ENCODE measurements around the gene FBXL16.

The FBXL16 gene

GRCh38 chr16:722835-723633, 17.4 kb upstream of the FBXL16 start:
- peaks cover 23% of the 10 kb centered on the region; the same call in 1 of the 2 replicates for H3F3A ChIP-seq (ENCODE audit: insufficient read depth, low read length)
- TF ChIP-seq EZH2 (optimal IDR thresholded peaks at IDR 0.05; ENCODE audit: low read depth, low read length) (no peak), EZH2phosphoT487 (IDR thresholded peaks at IDR 0.05; ENCODE audit: low read length) (no peak), CTCF (IDR thresholded peaks at IDR 0.05; ENCODE audit: low read length) (no peak)
- H3K4me1 ChIP-seq (ENCODE audit: low read length): peaks cover 9% of the 10 kb centered on the region
- no peaks in the 10 kb centered on the region for H3K9me2 ChIP-seq (replicated peaks; ENCODE audit: insufficient read depth, low read length)
- no peak overlapping the region for H3K4me3 ChIP-seq (ENCODE audit: low read length)
- H3K9me3 ChIP-seq (replicated peaks; ENCODE audit: insufficient read depth, low read length): no peaks in the 10 kb centered on the region
- H3K4me2 ChIP-seq (ENCODE audit: low read depth, low read length): no peak overlapping the region
- peaks cover 6% of the 10 kb centered on the region; the same call in 1 of the 2 replicates for H3K27me3 ChIP-seq (replicated peaks; ENCODE audit: insufficient read depth, low read length)
- H3K9ac ChIP-seq (ENCODE audit: low read length): no peak overlapping the region
- no peak for DNase-seq
- H2AFZ ChIP-seq (ENCODE audit: low read length): no peak overlapping the region
- H3K27ac ChIP-seq (ENCODE audit: low read length): no peak overlapping the region
- no peaks in the 10 kb centered on the region for H4K20me1 ChIP-seq (ENCODE audit: insufficient read depth, low read length)
- peaks cover 9% of the 10 kb centered on the region; the same call in 1 of the 2 replicates for H3K79me2 ChIP-seq (ENCODE audit: low read length)
- no peaks in the 10 kb centered on the region for H3K36me3 ChIP-seq (replicated peaks; ENCODE audit: insufficient read depth, low read length)

DNA sequence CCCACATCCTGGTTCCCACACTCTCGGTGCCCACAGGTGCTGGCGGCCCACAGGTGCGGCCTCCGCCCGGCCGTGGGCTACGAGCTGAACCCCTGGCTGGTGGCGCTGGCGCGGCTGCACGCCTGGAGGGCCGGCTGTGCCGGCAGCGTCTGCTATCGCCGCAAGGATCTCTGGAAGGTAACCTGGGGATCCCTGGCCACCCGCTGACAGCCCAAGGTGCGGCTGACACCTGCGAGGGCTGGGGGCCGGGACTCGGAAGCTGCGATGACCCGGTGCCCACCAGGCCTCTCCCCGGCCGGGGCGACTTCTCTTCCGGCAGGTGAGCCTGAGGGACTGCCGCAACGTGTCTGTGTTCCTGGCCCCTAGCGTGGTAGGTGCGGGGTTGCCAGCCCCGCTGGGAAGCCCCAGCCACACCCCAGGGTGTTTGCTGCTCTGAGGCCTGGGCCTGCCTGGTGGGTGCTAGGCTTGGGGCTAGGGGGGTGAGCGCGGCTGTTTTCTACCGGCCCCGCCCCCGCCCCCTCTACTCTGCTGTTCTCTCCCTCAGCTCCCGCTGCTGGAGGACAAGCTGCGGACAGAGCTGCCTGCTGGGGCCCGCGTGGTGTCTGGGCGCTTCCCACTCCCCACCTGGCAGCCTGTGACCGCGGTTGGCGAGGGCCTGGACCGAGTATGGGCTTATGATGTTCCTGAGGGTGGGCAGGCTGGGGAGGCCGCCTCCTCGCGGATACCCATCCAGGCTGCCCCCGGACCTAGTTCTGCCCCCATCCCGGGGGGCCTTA, 16.4 kb upstream of the FBXL16 start:
- no peaks in the 10 kb centered on the region for H3K36me3 ChIP-seq (replicated peaks; ENCODE audit: insufficient read depth, low read length)
- H3K4me1 ChIP-seq (ENCODE audit: low read length): peaks cover 9% of the 10 kb centered on the region
- H3K4me2 ChIP-seq (ENCODE audit: low read depth, low read length): peak overlapping the region; percentile 61
- H3K9me3 ChIP-seq (replicated peaks; ENCODE audit: insufficient read depth, low read length): no peaks in the 10 kb centered on the region
- H3K4me3 ChIP-seq (ENCODE audit: low read length): peak overlapping the region; percentile 42
- no peaks in the 10 kb centered on the region for H4K20me1 ChIP-seq (ENCODE audit: insufficient read depth, low read length)
- H3K9me2 ChIP-seq (replicated peaks; ENCODE audit: insufficient read depth, low read length): no peaks in the 10 kb centered on the region
- peaks cover 17% of the 10 kb centered on the region; the same call in 1 of the 2 replicates for H3F3A ChIP-seq (ENCODE audit: insufficient read depth, low read length)
- peaks cover 9% of the 10 kb centered on the region; the same call in 1 of the 2 replicates for H3K79me2 ChIP-seq (ENCODE audit: low read length)
- H3K27ac ChIP-seq (ENCODE audit: low read length): no peak overlapping the region; the same call in 1 of the 2 replicates
- H3K27me3 ChIP-seq (replicated peaks; ENCODE audit: insufficient read depth, low read length): peaks cover 17% of the 10 kb centered on the region
- TF ChIP-seq EZH2phosphoT487 (IDR thresholded peaks at IDR 0.05; ENCODE audit: low read length) (no peak), CTCF (IDR thresholded peaks at IDR 0.05; ENCODE audit: low read length) (no peak), EZH2 (optimal IDR thresholded peaks at IDR 0.05; ENCODE audit: low read depth, low read length) (no peak)
- H2AFZ ChIP-seq (ENCODE audit: low read length): no peak overlapping the region
- no peak for DNase-seq
- no peak overlapping the region for H3K9ac ChIP-seq (ENCODE audit: low read length)

GRCh38 chr16:720990-721764, 15.6 kb upstream of the FBXL16 start, which contains the start of gene ANTKMT:
Gene ANTKMT, plus strand, starts transcription at chr16:721146. Its CDS starts 129 bp downstream, at chr16:721275.
- peak within 1 kb of the TSS; percentile 91 for H2AFZ ChIP-seq (ENCODE audit: low read length)
- H3K4me1 ChIP-seq (ENCODE audit: low read length): peaks cover 9% of the 10 kb centered on the region; the same call in 1 of the 2 replicates
- peaks cover 25% of the 10 kb centered on the region for H3K27me3 ChIP-seq (replicated peaks; ENCODE audit: insufficient read depth, low read length)

More at GRCh38 chr16:720990-721764, 15.6 kb upstream of the FBXL16 start, which contains the start of gene ANTKMT:
- Histone ChIP-seq H3K9me3 (replicated peaks; ENCODE audit: insufficient read depth, low read length) (no peaks in the 10 kb centered on the region), H3K36me3 (replicated peaks; ENCODE audit: insufficient read depth, low read length) (no peaks in the 10 kb centered on the region), H3K9ac (ENCODE audit: low read length) (peak within 1 kb of the TSS; percentile 87), H3F3A (ENCODE audit: insufficient read depth, low read length) (peaks cover 13% of the 10 kb centered on the region; the same call in 1 of the 2 replicates), H3K9me2 (replicated peaks; ENCODE audit: insufficient read depth, low read length) (no peaks in the 10 kb centered on the region), H3K4me3 (ENCODE audit: low read length) (peak within 1 kb of the TSS; percentile 95), H3K27ac (ENCODE audit: low read length) (peak within 1 kb of the TSS; percentile 74), H3K79me2 (ENCODE audit: low read length) (peaks cover 9% of the 10 kb centered on the region; the same call in 1 of the 2 replicates), H3K4me2 (ENCODE audit: low read depth, low read length) (peak within 1 kb of the TSS; percentile 95), H4K20me1 (ENCODE audit: insufficient read depth, low read length) (no peaks in the 10 kb centered on the region)
- TF ChIP-seq EZH2 (optimal IDR thresholded peaks at IDR 0.05; ENCODE audit: low read depth, low read length) (no peak), CTCF (IDR thresholded peaks at IDR 0.05; ENCODE audit: low read length) (no peak), EZH2phosphoT487 (IDR thresholded peaks at IDR 0.05; ENCODE audit: low read length) (no peak)
- peak; percentile 94 for DNase-seq
